SK-N-SH treated with all-trans-retinoic acid at 6 μM for 48 hours (cell line): ENCODE data around the gene PAK6.

Experiments
- ATAC-seq: fragments of 200-7000 bp; cut with Tn5 transposase; 3 replicates; pipeline ENCODE4 v1.9.1; 2020; ENCODE audit warnings: mild to moderate bottlenecking, moderate library complexity
- ARNTL ChIP-seq: fragments of 450-650 bp; formaldehyde crosslinking; IDR thresholded peaks from 2 replicates; pipeline ENCODE4 v1.5.0; 2020; ENCODE audit warnings: low read depth, mild to moderate bottlenecking, moderate library complexity, borderline replicate concordance
- BACH2 ChIP-seq: fragments of 250-450 bp; sonication (Bioruptor Pico); IDR thresholded peaks from 2 replicates; pipeline ENCODE4 v1.9.0; 2021; ENCODE audit warnings: mild to moderate bottlenecking, borderline replicate concordance
- ESRRG ChIP-seq: fragments of 250-450 bp; sonication (Bioruptor Pico); IDR thresholded peaks from 2 replicates; pipeline ENCODE4 v1.6.1; 2021; ENCODE audit warnings: mild to moderate bottlenecking
- GLIS3 ChIP-seq: fragments of 250-450 bp; sonication (Bioruptor Pico); IDR thresholded peaks from 2 replicates; pipeline ENCODE4 v1.5.0; 2020; ENCODE audit warnings: mild to moderate bottlenecking, moderate library complexity
- ISL1 ChIP-seq: fragments of 250-450 bp; sonication (Bioruptor Pico); IDR thresholded peaks from 2 replicates; pipeline ENCODE4 v2.1.2; 2022; ENCODE audit warnings: mild to moderate bottlenecking, moderate library complexity
- PPARA ChIP-seq: fragments of 250-450 bp; sonication (Bioruptor Pico); IDR thresholded peaks from 2 replicates; pipeline ENCODE4 v1.5.0; 2020; ENCODE audit warnings: mild to moderate bottlenecking, borderline replicate concordance
- ZFP3 ChIP-seq: fragments of 250-450 bp; sonication (Bioruptor Pico); IDR thresholded peaks from 2 replicates; pipeline ENCODE4 v1.5.0; 2020; ENCODE audit warnings: mild to moderate bottlenecking, moderate library complexity
- ZFP30 ChIP-seq: fragments of 450-650 bp; formaldehyde crosslinking; IDR thresholded peaks from 2 replicates; pipeline ENCODE4 v1.5.0; 2022; ENCODE audit warnings: mild to moderate bottlenecking, moderate library complexity
- ZNF70 ChIP-seq: fragments of 450-650 bp; formaldehyde crosslinking; IDR thresholded peaks from 2 replicates; pipeline ENCODE4 v1.5.0; 2020; ENCODE audit warnings: mild to moderate bottlenecking, moderate library complexity
- ZNF8 ChIP-seq: fragments of 450-650 bp; formaldehyde crosslinking; IDR thresholded peaks from 2 replicates; pipeline ENCODE4 v1.5.0; 2020; ENCODE audit warnings: mild to moderate bottlenecking, moderate library complexity
- TF ChIP-seq, protein P1 (sequence below): fragments of 250-450 bp; sonication (Bioruptor Pico); IDR thresholded peaks from 2 replicates; pipeline ENCODE4 v1.8.0; 2021; ENCODE audit warnings: low read depth, mild to moderate bottlenecking, moderate library complexity, borderline replicate concordance
- TF ChIP-seq, protein P2 (sequence below): fragments of 250-450 bp; sonication (Bioruptor Pico); IDR thresholded peaks from 2 replicates; pipeline ENCODE4 v1.8.0; 2020; ENCODE audit warnings: mild to moderate bottlenecking, moderate library complexity, borderline replicate concordance
- TF ChIP-seq, protein P3 (sequence below): fragments of 250-450 bp; sonication (Bioruptor Pico); IDR thresholded peaks from 2 replicates; pipeline ENCODE4 v1.5.0; 2020; ENCODE audit warnings: mild to moderate bottlenecking, moderate library complexity

PAK6 gene

DNA sequence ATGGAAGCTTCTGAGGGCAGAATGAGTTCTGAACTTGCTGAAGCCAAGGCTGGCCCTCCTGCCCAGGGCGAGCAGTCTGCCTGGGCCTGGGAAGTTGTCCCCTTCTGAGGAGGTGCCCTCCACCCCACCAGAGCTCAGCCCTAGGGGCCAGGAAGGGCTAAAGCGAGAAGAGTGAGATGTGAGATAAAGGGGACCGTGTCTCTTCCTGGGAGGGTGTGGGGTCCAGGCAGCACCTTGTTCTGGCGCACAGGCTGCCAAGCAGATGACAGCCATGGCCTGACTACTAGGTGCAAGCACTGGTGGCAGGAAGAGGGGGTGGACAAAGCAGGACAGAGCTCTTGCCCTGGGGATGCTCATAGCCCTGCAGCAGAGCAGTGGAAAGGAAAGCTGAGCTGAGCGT is 3.7 kb downstream of the PAK6 start (continued):
- no peak for TF ChIP-seq ARNTL (CRISPR knock-in tag)
- no peak for TF ChIP-seq ZFP30 (CRISPR knock-in tag)

DNA sequence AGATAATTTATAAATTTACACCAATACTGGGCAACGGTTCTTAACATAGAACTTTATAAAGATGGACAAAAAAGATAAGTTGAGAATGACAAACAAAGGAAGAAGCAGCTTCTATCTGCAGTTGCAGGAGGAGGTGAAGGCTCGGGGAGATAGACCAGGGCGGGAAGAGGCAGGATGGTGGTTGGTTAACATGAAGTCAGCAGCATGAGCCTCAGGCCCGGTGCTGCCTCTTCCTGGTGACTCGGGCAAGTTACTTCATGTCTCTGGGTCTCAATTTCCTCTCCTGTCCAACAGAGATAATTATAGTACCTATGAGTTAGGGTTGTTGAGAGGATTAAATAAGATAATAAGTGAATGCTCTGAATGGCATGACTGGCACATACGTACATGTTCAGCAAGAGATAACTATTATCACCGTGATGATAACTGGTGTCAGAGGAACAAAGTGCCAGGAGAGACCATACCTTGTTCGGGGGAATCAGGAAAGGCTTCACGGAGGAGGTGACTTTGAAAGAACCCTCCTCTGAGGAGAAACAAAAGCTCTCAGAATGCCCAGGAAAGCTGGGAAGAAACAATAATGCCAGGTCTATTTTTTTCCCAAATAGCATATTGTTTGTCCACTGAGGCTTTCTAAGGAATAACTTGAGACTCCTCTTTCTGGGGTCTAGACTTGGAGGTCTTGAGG is 4.4 kb downstream of the PAK6 start:
- no peak for TF ChIP-seq PPARA (CRISPR knock-in tag)
- no peak for TF ChIP-seq ESRRG
- no peak for TF ChIP-seq ARNTL (CRISPR knock-in tag)
- no peak for TF ChIP-seq ISL1 (CRISPR knock-in tag)

DNA sequence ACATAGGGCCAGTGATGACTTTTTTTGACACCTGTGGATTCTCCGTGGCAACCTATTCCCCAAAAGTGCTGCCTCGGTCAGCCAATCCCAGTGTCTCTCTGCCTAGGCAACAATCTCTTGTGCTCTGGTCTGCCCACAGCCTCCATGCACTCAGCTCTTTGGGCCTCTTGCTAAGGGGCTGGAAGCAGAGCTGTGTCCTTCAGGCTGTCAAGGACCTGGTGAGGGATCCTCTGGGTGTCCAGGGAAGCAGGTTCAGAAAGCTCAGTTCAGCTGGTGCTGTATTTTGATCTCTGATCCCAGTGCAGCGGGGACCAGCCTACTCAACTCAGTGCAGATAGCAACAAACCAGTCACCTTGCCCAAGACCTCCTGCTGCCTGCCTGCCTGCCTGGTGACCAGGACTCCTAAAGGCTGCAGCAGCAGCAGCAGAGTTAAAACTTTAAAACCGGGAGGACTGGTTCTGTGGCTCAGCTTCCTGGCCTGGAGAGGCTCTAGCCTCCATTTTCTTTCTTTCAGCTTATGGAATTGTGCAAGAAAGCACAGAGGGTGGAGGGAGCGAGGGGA is 6.2 kb downstream of the PAK6 start:
- ATAC-seq: no peak
- TF ChIP-seq ZNF70 (CRISPR knock-in tag): no peak
- TF ChIP-seq ZFP3 (CRISPR knock-in tag): no peak
- no peak for TF ChIP-seq BACH2 (CRISPR knock-in tag)
- TF ChIP-seq, protein P1, sequence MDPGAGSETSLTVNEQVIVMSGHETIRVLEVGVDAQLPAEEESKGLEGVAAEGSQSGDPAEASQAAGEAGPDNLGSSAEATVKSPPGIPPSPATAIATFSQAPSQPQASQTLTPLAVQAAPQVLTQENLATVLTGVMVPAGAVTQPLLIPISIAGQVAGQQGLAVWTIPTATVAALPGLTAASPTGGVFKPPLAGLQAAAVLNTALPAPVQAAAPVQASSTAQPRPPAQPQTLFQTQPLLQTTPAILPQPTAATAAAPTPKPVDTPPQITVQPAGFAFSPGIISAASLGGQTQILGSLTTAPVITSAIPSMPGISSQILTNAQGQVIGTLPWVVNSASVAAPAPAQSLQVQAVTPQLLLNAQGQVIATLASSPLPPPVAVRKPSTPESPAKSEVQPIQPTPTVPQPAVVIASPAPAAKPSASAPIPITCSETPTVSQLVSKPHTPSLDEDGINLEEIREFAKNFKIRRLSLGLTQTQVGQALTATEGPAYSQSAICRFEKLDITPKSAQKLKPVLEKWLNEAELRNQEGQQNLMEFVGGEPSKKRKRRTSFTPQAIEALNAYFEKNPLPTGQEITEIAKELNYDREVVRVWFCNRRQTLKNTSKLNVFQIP (CRISPR knock-in tag): no peak
- no peak for TF ChIP-seq ISL1 (CRISPR knock-in tag)
- TF ChIP-seq, protein P2, sequence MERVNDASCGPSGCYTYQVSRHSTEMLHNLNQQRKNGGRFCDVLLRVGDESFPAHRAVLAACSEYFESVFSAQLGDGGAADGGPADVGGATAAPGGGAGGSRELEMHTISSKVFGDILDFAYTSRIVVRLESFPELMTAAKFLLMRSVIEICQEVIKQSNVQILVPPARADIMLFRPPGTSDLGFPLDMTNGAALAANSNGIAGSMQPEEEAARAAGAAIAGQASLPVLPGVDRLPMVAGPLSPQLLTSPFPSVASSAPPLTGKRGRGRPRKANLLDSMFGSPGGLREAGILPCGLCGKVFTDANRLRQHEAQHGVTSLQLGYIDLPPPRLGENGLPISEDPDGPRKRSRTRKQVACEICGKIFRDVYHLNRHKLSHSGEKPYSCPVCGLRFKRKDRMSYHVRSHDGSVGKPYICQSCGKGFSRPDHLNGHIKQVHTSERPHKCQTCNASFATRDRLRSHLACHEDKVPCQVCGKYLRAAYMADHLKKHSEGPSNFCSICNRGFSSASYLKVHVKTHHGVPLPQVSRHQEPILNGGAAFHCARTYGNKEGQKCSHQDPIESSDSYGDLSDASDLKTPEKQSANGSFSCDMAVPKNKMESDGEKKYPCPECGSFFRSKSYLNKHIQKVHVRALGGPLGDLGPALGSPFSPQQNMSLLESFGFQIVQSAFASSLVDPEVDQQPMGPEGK (CRISPR knock-in tag): no peak
- no peak for TF ChIP-seq GLIS3 (CRISPR knock-in tag)
- TF ChIP-seq ZNF8 (CRISPR knock-in tag): no peak
- TF ChIP-seq, protein P3, sequence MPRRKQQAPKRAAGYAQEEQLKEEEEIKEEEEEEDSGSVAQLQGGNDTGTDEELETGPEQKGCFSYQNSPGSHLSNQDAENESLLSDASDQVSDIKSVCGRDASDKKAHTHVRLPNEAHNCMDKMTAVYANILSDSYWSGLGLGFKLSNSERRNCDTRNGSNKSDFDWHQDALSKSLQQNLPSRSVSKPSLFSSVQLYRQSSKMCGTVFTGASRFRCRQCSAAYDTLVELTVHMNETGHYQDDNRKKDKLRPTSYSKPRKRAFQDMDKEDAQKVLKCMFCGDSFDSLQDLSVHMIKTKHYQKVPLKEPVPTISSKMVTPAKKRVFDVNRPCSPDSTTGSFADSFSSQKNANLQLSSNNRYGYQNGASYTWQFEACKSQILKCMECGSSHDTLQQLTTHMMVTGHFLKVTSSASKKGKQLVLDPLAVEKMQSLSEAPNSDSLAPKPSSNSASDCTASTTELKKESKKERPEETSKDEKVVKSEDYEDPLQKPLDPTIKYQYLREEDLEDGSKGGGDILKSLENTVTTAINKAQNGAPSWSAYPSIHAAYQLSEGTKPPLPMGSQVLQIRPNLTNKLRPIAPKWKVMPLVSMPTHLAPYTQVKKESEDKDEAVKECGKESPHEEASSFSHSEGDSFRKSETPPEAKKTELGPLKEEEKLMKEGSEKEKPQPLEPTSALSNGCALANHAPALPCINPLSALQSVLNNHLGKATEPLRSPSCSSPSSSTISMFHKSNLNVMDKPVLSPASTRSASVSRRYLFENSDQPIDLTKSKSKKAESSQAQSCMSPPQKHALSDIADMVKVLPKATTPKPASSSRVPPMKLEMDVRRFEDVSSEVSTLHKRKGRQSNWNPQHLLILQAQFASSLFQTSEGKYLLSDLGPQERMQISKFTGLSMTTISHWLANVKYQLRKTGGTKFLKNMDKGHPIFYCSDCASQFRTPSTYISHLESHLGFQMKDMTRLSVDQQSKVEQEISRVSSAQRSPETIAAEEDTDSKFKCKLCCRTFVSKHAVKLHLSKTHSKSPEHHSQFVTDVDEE (CRISPR knock-in tag): no peak

More for the DNA sequence above, 4.4 kb downstream of the PAK6 start:
- ATAC-seq: no peak

DNA sequence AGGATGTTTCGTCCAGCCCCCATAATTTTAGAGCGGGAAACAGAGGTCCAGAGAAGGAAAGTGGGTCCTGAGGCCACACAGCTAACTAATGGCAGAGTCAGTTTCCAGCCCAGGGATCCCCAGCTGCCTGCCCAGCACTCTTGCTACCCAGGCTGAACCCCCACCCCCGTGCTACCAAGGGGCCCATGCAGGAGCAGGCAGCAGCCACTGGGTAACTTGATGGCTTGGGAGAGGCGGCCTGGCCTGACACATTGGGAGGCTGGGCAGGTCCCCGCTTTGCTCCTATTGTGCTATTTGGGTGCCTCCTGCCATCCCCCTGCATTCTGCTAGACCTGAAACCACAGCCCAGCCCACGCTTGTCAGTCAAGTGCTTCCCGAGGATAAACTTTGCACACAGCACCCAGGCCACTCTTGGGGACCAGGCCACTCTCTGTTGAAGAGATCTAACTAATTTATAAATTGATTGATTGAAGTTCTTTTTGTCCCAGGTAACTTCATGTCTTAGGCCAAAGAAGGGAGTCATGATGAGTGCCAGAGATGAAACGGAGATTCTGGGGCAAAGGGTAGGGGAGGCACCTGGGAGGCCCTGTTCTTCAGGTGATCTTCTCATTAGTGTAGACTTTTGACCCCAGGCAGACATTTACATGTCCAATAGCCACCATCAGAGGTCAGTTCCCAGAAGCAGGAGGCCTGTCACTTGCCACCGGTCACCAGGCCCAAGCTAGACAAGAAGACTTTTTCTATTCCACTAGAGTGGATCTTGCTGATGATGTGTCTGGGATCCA is 7.0 kb downstream of the PAK6 start:
- TF ChIP-seq, protein P3 (CRISPR knock-in tag): no peak
- no peak for ATAC-seq
